MM.1S (cell line): ENCODE results near the gene SLC25A46.
"Not testable (repeated sequence)": the region's sequence is repeated elsewhere in the genome, so short reads cannot be mapped to it uniquely, and the experiment has no call there.

ENCODE experiments used
- EZH2 ChIP-seq: fragments of 300-600 bp; sonication (generic); optimal IDR thresholded peaks from 2 replicates; pipeline ENCODE3; 2017; ENCODE audit warnings: low read depth, mild to moderate bottlenecking, antibody characterized with exemption, low read length, mixed read lengths
- EZH2phosphoT487 ChIP-seq: fragments of 300-600 bp; sonication (generic); IDR thresholded peaks from 2 replicates; pipeline ENCODE4 v1.6.1; 2018; ENCODE audit warnings: antibody characterized with exemption, low read length
- TF ChIP-seq, protein P1 (sequence below): fragments of 300-600 bp; sonication (generic); IDR thresholded peaks from 2 replicates; pipeline ENCODE4 v1.5.1; 2016; ENCODE audit warnings: antibody characterized with exemption, low read length, mixed read lengths

DNA sequence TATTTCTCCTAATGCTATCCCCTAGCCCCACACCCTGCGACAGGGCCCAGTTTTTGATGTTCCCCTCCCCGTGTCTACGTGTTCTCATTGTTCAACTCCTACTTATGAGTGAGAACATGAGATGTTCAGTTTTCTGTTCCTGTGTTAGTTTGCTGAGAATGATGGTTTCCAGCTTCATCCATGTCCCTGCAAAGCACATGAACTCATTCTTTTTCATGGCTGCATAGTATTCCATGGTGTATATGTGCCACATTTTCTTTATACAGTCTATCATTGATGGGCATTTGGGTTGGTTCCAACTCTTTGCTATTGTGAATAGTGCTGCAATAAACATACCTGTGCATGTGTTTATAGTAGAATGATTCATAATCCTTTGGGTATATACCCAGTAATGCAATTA, 49.2 kb downstream of the SLC25A46 start:
- TF ChIP-seq, protein P1, sequence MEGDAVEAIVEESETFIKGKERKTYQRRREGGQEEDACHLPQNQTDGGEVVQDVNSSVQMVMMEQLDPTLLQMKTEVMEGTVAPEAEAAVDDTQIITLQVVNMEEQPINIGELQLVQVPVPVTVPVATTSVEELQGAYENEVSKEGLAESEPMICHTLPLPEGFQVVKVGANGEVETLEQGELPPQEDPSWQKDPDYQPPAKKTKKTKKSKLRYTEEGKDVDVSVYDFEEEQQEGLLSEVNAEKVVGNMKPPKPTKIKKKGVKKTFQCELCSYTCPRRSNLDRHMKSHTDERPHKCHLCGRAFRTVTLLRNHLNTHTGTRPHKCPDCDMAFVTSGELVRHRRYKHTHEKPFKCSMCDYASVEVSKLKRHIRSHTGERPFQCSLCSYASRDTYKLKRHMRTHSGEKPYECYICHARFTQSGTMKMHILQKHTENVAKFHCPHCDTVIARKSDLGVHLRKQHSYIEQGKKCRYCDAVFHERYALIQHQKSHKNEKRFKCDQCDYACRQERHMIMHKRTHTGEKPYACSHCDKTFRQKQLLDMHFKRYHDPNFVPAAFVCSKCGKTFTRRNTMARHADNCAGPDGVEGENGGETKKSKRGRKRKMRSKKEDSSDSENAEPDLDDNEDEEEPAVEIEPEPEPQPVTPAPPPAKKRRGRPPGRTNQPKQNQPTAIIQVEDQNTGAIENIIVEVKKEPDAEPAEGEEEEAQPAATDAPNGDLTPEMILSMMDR = not testable (repeated sequence)
- not testable (repeated sequence) for TF ChIP-seq EZH2phosphoT487, EZH2
